Ascending aorta (tissue), 2 donors: ENCODE data around the gene ZFP36L2. TPM values are rescaled to one million over a fixed set of nuclear protein-coding genes. Genes with fewer than 3 reads are reported as not detected.

Experiments
- DNase-seq, 2 donors: peaks; one replicate each; pipeline ENCODE4 v3.0.0-alpha.2; 2019; ENCODE audit warnings: low spot score in 2 of 2
- H3K27ac ChIP-seq, 2 donors: fragments of 200-600 bp; sonication (generic); one replicate each; pipeline ENCODE4 v1.5.1; 2016 to 2017; ENCODE audit warnings: mild to moderate bottlenecking in 1 of 2
- H3K27me3 ChIP-seq: fragments of 200-600 bp; sonication (generic); one replicate; pipeline ENCODE4 v1.5.1; 2017
- H3K36me3 ChIP-seq, 2 donors: fragments of 200-600 bp; sonication (generic); one replicate each; pipeline ENCODE4 v1.5.1; 2016
- H3K4me1 ChIP-seq, 2 donors: fragments of 200-600 bp; sonication (generic); one replicate each; pipeline ENCODE4 v1.5.1; 2016 to 2017; ENCODE audit warnings: mild to moderate bottlenecking in 1 of 2
- H3K4me3 ChIP-seq, 2 donors: fragments of 200-600 bp; sonication (generic); one replicate each; pipeline ENCODE4 v1.5.1; 2016 to 2017; ENCODE audit warnings: mild to moderate bottlenecking in 1 of 2
- H3K9me3 ChIP-seq, 2 donors: fragments of 200-600 bp; sonication (generic); one replicate each; pipeline ENCODE4 v1.5.1; 2016
- CTCF ChIP-seq, 3 experiments: fragments of 200-600 bp in 2 of 3; fragments of 450-650 bp in 1 of 3; sonication (generic) in 2 of 3; IDR thresholded peaks; one replicate each; pipeline ENCODE4 v1.5.1; 2016 to 2019; ENCODE audit warnings: antibody characterized with exemption in 3 of 3, mild to moderate bottlenecking in 1 of 3, moderate library complexity in 1 of 3
- intact Hi-C: fragments of 100-400 bp; cut with DNase I; formaldehyde crosslinking; loops from one replicate; pipeline ENCODE4 v1.15.1; 2023
- total RNA-seq: library from RNA; depleted of rRNA; stranded (reverse); fragments of >200 nt; gene quantifications from one replicate; pipeline ENCODE4 v1.1.0, GENCODE V29; 2016

Gene ZFP36L2
- total RNA-seq, 1 donor from 2014 or later, result 148 TPM

- DNase-seq, result no peak
- no peaks in the 10 kb centered on the region for H3K36me3 ChIP-seq
- no peak overlapping the region for H3K27ac ChIP-seq
- no peak overlapping the region for H3K4me3 ChIP-seq
- no peaks in the 10 kb centered on the region for H3K9me3 ChIP-seq
- H3K4me1 ChIP-seq, result no peaks in the 10 kb centered on the region
- no peak for TF ChIP-seq CTCF (IDR thresholded peaks at IDR 0.05)
- intact Hi-C loops, result no loop called here
- no peaks in the 10 kb centered on the region for H3K27me3 ChIP-seq
These were observed 28.1 kb downstream of the ZFP36L2 start for GRCh38 chr2:43198263-43198662.

- no peaks in the 10 kb centered on the region for H3K9me3 ChIP-seq
- no peak overlapping the region for H3K4me3 ChIP-seq
- intact Hi-C loops, result no loop called here
- no peak for DNase-seq
- H3K36me3 ChIP-seq, result no peaks in the 10 kb centered on the region
- no peak for TF ChIP-seq CTCF (IDR thresholded peaks at IDR 0.05)
- no peaks in the 10 kb centered on the region for H3K27me3 ChIP-seq
- H3K4me1 ChIP-seq, result no peaks in the 10 kb centered on the region
- H3K27ac ChIP-seq, result no peak overlapping the region
These were observed 28.9 kb downstream of the ZFP36L2 start for GRCh38 chr2:43197588-43197896.

GRCh38 chr2:43196768-43197587 lies 29.4 kb downstream of the ZFP36L2 start:
- H3K36me3 ChIP-seq, result no peaks in the 10 kb centered on the region
- H3K4me1 ChIP-seq, result no peaks in the 10 kb centered on the region
- no peak for DNase-seq
- TF ChIP-seq CTCF (IDR thresholded peaks at IDR 0.05), result no peak
- intact Hi-C loops, result no loop called here
- no peaks in the 10 kb centered on the region for H3K27me3 ChIP-seq
- no peaks in the 10 kb centered on the region for H3K9me3 ChIP-seq
- H3K4me3 ChIP-seq, result no peak overlapping the region
- no peak overlapping the region for H3K27ac ChIP-seq

GRCh38 chr2:43194121-43194869 lies 32.1 kb downstream of the ZFP36L2 start:
- no peaks in the 10 kb centered on the region for H3K4me1 ChIP-seq
- no peaks in the 10 kb centered on the region for H3K9me3 ChIP-seq
- H3K27ac ChIP-seq, result no peak overlapping the region
- no peak for DNase-seq
- H3K36me3 ChIP-seq, result no peaks in the 10 kb centered on the region
- H3K27me3 ChIP-seq, result no peaks in the 10 kb centered on the region
- TF ChIP-seq CTCF (IDR thresholded peaks at IDR 0.05), result no peak
- no peak overlapping the region for H3K4me3 ChIP-seq
- intact Hi-C loops, result no loop called here

GRCh38 chr2:43193652-43194120 lies 32.7 kb downstream of the ZFP36L2 start:
- Histone ChIP-seq H3K4me3 (no peak overlapping the region), H3K27ac (no peak overlapping the region), H3K9me3 (no peaks in the 10 kb centered on the region), H3K4me1 (no peaks in the 10 kb centered on the region), H3K27me3 (no peaks in the 10 kb centered on the region), H3K36me3 (no peaks in the 10 kb centered on the region)
- no peak for DNase-seq
- intact Hi-C loops, result no loop called here
- no peak for TF ChIP-seq CTCF (IDR thresholded peaks at IDR 0.05)
